NCI-H748 (cell line): Measurements from ENCODE around the gene REM2.

Experiments
- DNase-seq: peaks from one replicate; lab custom pipeline; 2025; ENCODE audit not compliant: unreplicated experiment; lab: John Stamatoyannopoulos, UW

The REM2 gene

DNA sequence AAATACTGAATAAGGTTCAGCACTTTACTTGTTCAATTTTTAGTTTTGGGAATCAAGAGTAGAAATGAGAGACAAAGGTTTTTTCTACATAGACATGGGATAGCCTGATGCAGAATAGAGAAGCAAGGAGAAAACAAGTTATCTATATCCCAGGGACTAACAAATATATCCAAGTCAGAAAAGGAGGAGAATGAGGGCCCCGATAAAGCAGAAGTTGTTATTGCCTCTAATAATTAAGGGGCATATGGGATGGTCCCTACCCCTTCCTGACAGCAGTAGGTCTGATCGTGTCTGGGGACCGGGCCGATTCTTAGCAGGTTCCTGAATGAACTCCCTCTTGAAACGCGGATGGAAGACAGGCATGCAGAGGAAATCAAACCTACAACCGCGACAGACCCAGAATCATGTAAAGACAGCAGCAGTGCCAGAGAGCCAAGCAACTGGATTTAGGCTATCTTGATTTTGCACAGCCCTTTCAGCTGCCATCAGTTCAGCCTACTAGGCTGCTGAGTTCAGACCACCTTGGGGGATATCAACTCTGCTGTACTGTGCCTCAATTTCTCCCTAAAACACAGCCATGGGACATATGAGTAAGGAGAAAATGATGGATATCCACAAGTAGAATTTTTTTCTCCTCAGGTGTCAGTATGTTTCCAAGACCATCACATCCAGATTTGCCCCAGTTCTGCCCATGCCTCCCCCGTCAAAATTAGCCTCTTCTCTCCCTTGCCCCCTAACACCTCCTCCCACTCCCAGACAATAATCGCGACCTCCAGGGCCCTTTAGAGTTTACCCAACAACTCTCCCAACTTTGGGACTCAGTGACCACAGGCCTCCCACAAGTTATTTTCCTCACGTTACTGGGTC lies 45.4 kb downstream of the REM2 start:
- DNase-seq = no peak

GRCh38 chr14:22929104-22929960 lies 46.3 kb downstream of the REM2 start, which contains the start of gene PRMT5:
Gene PRMT5 (minus strand): TSS chr14:22929376. CDS start chr14:22929361, 15 bp downstream.
- peak; percentile 99 for DNase-seq

DNA sequence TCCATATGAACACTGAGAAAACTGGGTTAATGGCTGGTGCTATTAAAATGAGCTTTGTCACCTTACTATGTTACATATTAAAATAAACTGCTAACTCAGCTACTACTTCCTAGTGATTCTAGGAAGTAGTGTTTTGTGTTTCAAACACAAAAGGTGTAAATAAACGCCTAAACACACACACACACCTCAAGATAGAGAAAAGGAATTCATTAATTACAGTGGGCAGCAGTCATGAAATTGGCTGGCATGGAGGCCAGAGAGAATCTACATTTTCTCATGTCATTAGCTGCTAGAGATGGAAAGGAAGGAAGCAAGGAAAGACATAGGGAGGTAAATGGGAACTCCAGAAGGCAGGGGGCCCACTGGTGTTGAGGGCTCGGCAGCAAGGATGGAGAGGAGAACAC lies 46.9 kb downstream of the REM2 start:
- no peak for DNase-seq

- DNase-seq = no peak
Measured at GRCh38 chr14:22932146-22932545, 49.1 kb downstream of the REM2 start.

- DNase-seq = no peak
Measured at GRCh38 chr14:22935156-22935555, 52.1 kb downstream of the REM2 start.
